GM21528 (cell line): Measurements from ENCODE around the gene ICA1.
"Not testable (repeated sequence)": the region's sequence is repeated elsewhere in the genome, so short reads cannot be mapped to it uniquely, and the experiment has no call there.

Source experiments
- ATAC-seq: cut with Tn5 transposase; IDR thresholded peaks from one replicate; pipeline ENCODE4 v1.9.1; 2021; ENCODE audit warnings: mild to moderate bottlenecking, moderate library complexity; ENCODE audit not compliant: unreplicated experiment, low FRiP score

Gene ICA1

GRCh38 chr7:8111282-8111960, 150.5 kb downstream of the ICA1 start:
- no peak for ATAC-seq

GRCh38 chr7:8109196-8110022, 152.6 kb downstream of the ICA1 start:
- no peak for ATAC-seq

GRCh38 chr7:8105449-8106095, 156.4 kb downstream of the ICA1 start:
- ATAC-seq = no peak

GRCh38 chr7:8103282-8103681, 158.7 kb downstream of the ICA1 start:
- no peak for ATAC-seq

- ATAC-seq = not testable (repeated sequence)
These were observed 160.7 kb downstream of the ICA1 start for GRCh38 chr7:8101292-8101691.

- no peak for ATAC-seq
These were observed 167.5 kb downstream of the ICA1 start for GRCh38 chr7:8094164-8095140.

- no peak for ATAC-seq
These were observed 169.8 kb downstream of the ICA1 start for GRCh38 chr7:8092140-8092539.

GRCh38 chr7:8089036-8089780, 172.8 kb downstream of the ICA1 start:
- ATAC-seq = no peak

- ATAC-seq = no peak
These were observed 175.7 kb downstream of the ICA1 start for GRCh38 chr7:8086239-8086638.

GRCh38 chr7:8085420-8085819, 176.5 kb downstream of the ICA1 start:
- no peak for ATAC-seq

GRCh38 chr7:8084836-8085235, 177.1 kb downstream of the ICA1 start:
- no peak for ATAC-seq

- ATAC-seq = no peak
These were observed 179.2 kb downstream of the ICA1 start for GRCh38 chr7:8082762-8083161.

- no peak for ATAC-seq
These were observed 183.5 kb downstream of the ICA1 start for GRCh38 chr7:8078418-8078817.

- no peak for ATAC-seq
These were observed 191.4 kb downstream of the ICA1 start for GRCh38 chr7:8070451-8071180.

- ATAC-seq = no peak
These were observed 192.9 kb downstream of the ICA1 start for GRCh38 chr7:8068892-8069686.

GRCh38 chr7:8065356-8065813, 196.6 kb downstream of the ICA1 start:
- no peak for ATAC-seq

GRCh38 chr7:8064828-8065227, 197.1 kb downstream of the ICA1 start:
- no peak for ATAC-seq

GRCh38 chr7:8063706-8064297, 198.2 kb downstream of the ICA1 start:
- no peak for ATAC-seq
